Measurements from ENCODE around the gene RPL35A.

- TF ChIP-seq CTCF (IDR thresholded peaks at IDR 0.05) (no peak), ZFX (IDR thresholded peaks at IDR 0.05; ENCODE audit: borderline replicate concordance) (no peak)
These were observed 10.9 kb downstream of the RPL35A start for GRCh38 chr3:197960694-197961581.

All from 22Rv1 (cell line).